ENCODE data around the gene MAMSTR. TPM values are rescaled to one million over a fixed set of nuclear protein-coding genes. Genes with fewer than 3 reads are reported as not detected.

The MAMSTR gene
- total and polyA plus RNA-seq, 9 of the 15 experiments (the other 6 are each of a cell fraction or from before 2014, with no cell fraction given) = 0.08 to 1.00 (median 0.40) TPM; not detected in 1

GRCh38 chr19:48671446-48671995, 48.0 kb downstream of the MAMSTR start:
- intact Hi-C loops (cut with micrococcal nuclease) (no loop called here), in situ Hi-C loops (cut with MboI) (no loop called here)
- ChIA-PET POLR2A (no interaction called here), CTCF (ENCODE audit: low intra/inter-chr PET ratio) (no interaction called here)
- no peaks in the 10 kb centered on the region for H3K9me1 ChIP-seq (ENCODE audit: control insufficient read depth, insufficient read depth, low read length)
- no peak overlapping the region for H3K27ac ChIP-seq (ENCODE audit: extremely low read depth, low read depth, low read length)
- H3K9ac ChIP-seq (ENCODE audit: insufficient read depth in 1 of 2, low read depth in 2 of 2, low read length in 2 of 2) = peak overlapping the region in 1 of 2 experiments; percentile 71; a peak in 2 of 4 replicates
- H3K79me2 ChIP-seq (ENCODE audit: control insufficient read depth, insufficient read depth, low read length) = no peaks in the 10 kb centered on the region
- H4K20me1 ChIP-seq (replicated peaks; ENCODE audit: control insufficient read depth, insufficient read depth, low read length) = no peaks in the 10 kb centered on the region
- WGBS (ENCODE audit: insufficient coverage, low coverage, missing lambda C conversion rate) = 51% methylated on average over 5 of the region's 10 CpGs
- no peak for TF ChIP-seq GTF2B (IDR thresholded peaks at IDR 0.05; ENCODE audit: extremely low read depth, insufficient read length)
- TF ChIP-seq CC2D1A (IDR thresholded peaks at IDR 0.05) = no peak
- TF ChIP-seq ZNF146 (CRISPR knock-in tag; IDR thresholded peaks at IDR 0.05; ENCODE audit: unreplicated experiment) = no peak
- TF ChIP-seq XRCC3 (IDR thresholded peaks at IDR 0.05) = no peak
- TF ChIP-seq ZNF217 (CRISPR knock-in tag; IDR thresholded peaks at IDR 0.05) = no peak
- no peak for TF ChIP-seq CBX1 (IDR thresholded peaks at IDR 0.05; ENCODE audit: low read depth)
- TF ChIP-seq ZFP30 (CRISPR knock-in tag; IDR thresholded peaks at IDR 0.05; ENCODE audit: borderline replicate concordance) = no peak
- no peak for TF ChIP-seq GTF3C2 (IDR thresholded peaks at IDR 0.05; ENCODE audit: borderline replicate concordance, extremely low read depth, insufficient read length)
- TF ChIP-seq MEIS2 (IDR thresholded peaks at IDR 0.05; ENCODE audit: partially characterized antibody) = no peak
- no peak for TF ChIP-seq PPARD (CRISPR knock-in tag; IDR thresholded peaks at IDR 0.05)
- TF ChIP-seq MTA1 (IDR thresholded peaks at IDR 0.05; ENCODE audit: borderline replicate concordance) = no peak
- TF ChIP-seq FOXP1 (CRISPR knock-in tag; IDR thresholded peaks at IDR 0.05) = no peak
- TF ChIP-seq ZFP36 (IDR thresholded peaks at IDR 0.05; ENCODE audit: low read depth, low read length, partially characterized antibody) = no peak
- TF ChIP-seq ZNF408 (CRISPR knock-in tag; IDR thresholded peaks at IDR 0.05; ENCODE audit: low read depth) = no peak
- no peak for TF ChIP-seq TOE1 (IDR thresholded peaks at IDR 0.05; ENCODE audit: borderline replicate concordance)
- no peak for TF ChIP-seq TOE1 (CRISPR knock-in tag; IDR thresholded peaks at IDR 0.05; ENCODE audit: borderline replicate concordance, low read depth)
- no peak for TF ChIP-seq U2AF2 (optimal IDR thresholded peaks at IDR 0.05; ENCODE audit: low read depth, low read length)
- TF ChIP-seq ZNF76 (CRISPR knock-in tag; IDR thresholded peaks at IDR 0.05; ENCODE audit: borderline replicate concordance) = no peak
- no peak overlapping the region for H2AFZ ChIP-seq (ENCODE audit: low read depth, low read length)
- H3K4me3 ChIP-seq = no peak overlapping the region
- no TSS peak for BruUV-seq (replicated peaks)
- no peaks in the 10 kb centered on the region for H3K9me3 ChIP-seq (replicated peaks; ENCODE audit: control insufficient read depth, insufficient read depth, low read depth, low read length)
- ATAC-seq = no peak
- no peaks in the 10 kb centered on the region for H3K36me3 ChIP-seq (ENCODE audit: control insufficient read depth, insufficient read depth, low read length)
- peaks cover 4 to 43% of the 10 kb centered on the region in 2 experiments; a peak in 4 of 5 replicates for H3K4me1 ChIP-seq (replicated peaks in 1 of 2; ENCODE audit: control insufficient read depth in 2 of 2, insufficient read depth in 2 of 2, low read length in 2 of 2)
- no peaks in the 10 kb centered on the region for H3K27me3 ChIP-seq (ENCODE audit: control insufficient read depth in 2 of 2, insufficient read depth in 2 of 2, low read length in 2 of 2)
- no peak for FAIRE-seq
- DNase-seq (ENCODE audit: extremely low read depth in 1 of 4, low spot score in 3 of 4) = no peak
- no peak overlapping the region for H3K4me2 ChIP-seq (ENCODE audit: insufficient read depth, low read length)

Measured in K562 (cell line).